ENCODE data around the gene OPCML.

Gene OPCML

GRCh38 chr11:133029107-133029506 is 503.2 kb downstream of the OPCML start:
- no peaks in the 10 kb centered on the region for H3K79me2 ChIP-seq (ENCODE audit: insufficient read depth, low read length)
- no peak overlapping the region for H3K4me3 ChIP-seq (ENCODE audit: insufficient read depth, low read length, poor library complexity, severe bottlenecking)
- H3K9me3 ChIP-seq (ENCODE audit: insufficient read depth, low read length), result no peaks in the 10 kb centered on the region
- H3K9me2 ChIP-seq (replicated peaks; ENCODE audit: insufficient read depth, low read length), result no peaks in the 10 kb centered on the region
- no peak overlapping the region for H2AFZ ChIP-seq (ENCODE audit: low read depth, low read length, severe bottlenecking)
- H3K27me3 ChIP-seq (ENCODE audit: low read length), result no peaks in the 10 kb centered on the region
- no peak overlapping the region for H3K4me2 ChIP-seq (ENCODE audit: low read depth, low read length, poor library complexity, severe bottlenecking)
- no peaks in the 10 kb centered on the region for H3K36me3 ChIP-seq (ENCODE audit: low read length)
- H3K9ac ChIP-seq (ENCODE audit: low read length), result no peak overlapping the region
- TF ChIP-seq CTCF (IDR thresholded peaks at IDR 0.05; ENCODE audit: insufficient read depth, low read length, poor library complexity, severe bottlenecking) (no peak), EZH2phosphoT487 (conservative IDR thresholded peaks at IDR 0.05; ENCODE audit: low read length) (no peak)
- no peak overlapping the region for H3K27ac ChIP-seq (ENCODE audit: low read depth, low read length)
- H4K20me1 ChIP-seq (ENCODE audit: low read depth, low read length), result no peaks in the 10 kb centered on the region
- H3F3A ChIP-seq (ENCODE audit: insufficient read depth), result no peaks in the 10 kb centered on the region

- Histone ChIP-seq H3K36me3 (ENCODE audit: low read length) (no peaks in the 10 kb centered on the region), H3K9ac (ENCODE audit: low read length) (no peak overlapping the region), H3K9me2 (replicated peaks; ENCODE audit: insufficient read depth, low read length) (no peaks in the 10 kb centered on the region), H3K9me3 (ENCODE audit: insufficient read depth, low read length) (no peaks in the 10 kb centered on the region), H2AFZ (ENCODE audit: low read depth, low read length, severe bottlenecking) (no peak overlapping the region), H3K79me2 (ENCODE audit: insufficient read depth, low read length) (no peaks in the 10 kb centered on the region), H4K20me1 (ENCODE audit: low read depth, low read length) (no peaks in the 10 kb centered on the region), H3K4me3 (ENCODE audit: insufficient read depth, low read length, poor library complexity, severe bottlenecking) (no peak overlapping the region), H3F3A (ENCODE audit: insufficient read depth) (no peaks in the 10 kb centered on the region), H3K27ac (ENCODE audit: low read depth, low read length) (no peak overlapping the region), H3K27me3 (ENCODE audit: low read length) (no peaks in the 10 kb centered on the region), H3K4me2 (ENCODE audit: low read depth, low read length, poor library complexity, severe bottlenecking) (no peak overlapping the region)
- TF ChIP-seq CTCF (IDR thresholded peaks at IDR 0.05; ENCODE audit: insufficient read depth, low read length, poor library complexity, severe bottlenecking) (no peak), EZH2phosphoT487 (conservative IDR thresholded peaks at IDR 0.05; ENCODE audit: low read length) (no peak)
Measured at GRCh38 chr11:133026952-133027351, 505.3 kb downstream of the OPCML start.

- Histone ChIP-seq H3K36me3 (ENCODE audit: low read length) (no peaks in the 10 kb centered on the region), H4K20me1 (ENCODE audit: low read depth, low read length) (no peaks in the 10 kb centered on the region), H3K9me2 (replicated peaks; ENCODE audit: insufficient read depth, low read length) (no peaks in the 10 kb centered on the region), H3F3A (ENCODE audit: insufficient read depth) (no peaks in the 10 kb centered on the region), H3K27ac (ENCODE audit: low read depth, low read length) (no peak overlapping the region), H3K4me3 (ENCODE audit: insufficient read depth, low read length, poor library complexity, severe bottlenecking) (no peak overlapping the region), H3K79me2 (ENCODE audit: insufficient read depth, low read length) (no peaks in the 10 kb centered on the region), H3K9ac (ENCODE audit: low read length) (no peak overlapping the region), H3K27me3 (ENCODE audit: low read length) (no peaks in the 10 kb centered on the region), H3K4me2 (ENCODE audit: low read depth, low read length, poor library complexity, severe bottlenecking) (no peak overlapping the region), H3K9me3 (ENCODE audit: insufficient read depth, low read length) (no peaks in the 10 kb centered on the region), H2AFZ (ENCODE audit: low read depth, low read length, severe bottlenecking) (no peak overlapping the region)
- no peak for TF ChIP-seq EZH2phosphoT487 (conservative IDR thresholded peaks at IDR 0.05; ENCODE audit: low read length)
- TF ChIP-seq CTCF (IDR thresholded peaks at IDR 0.05; ENCODE audit: insufficient read depth, low read length, poor library complexity, severe bottlenecking), result no peak
Measured at GRCh38 chr11:133024301-133024700, 508.0 kb downstream of the OPCML start.
